Measurements from ENCODE around the gene ZNF83. TPM values are rescaled to one million over a fixed set of nuclear protein-coding genes. Genes with fewer than 3 reads are reported as not detected.

The ZNF83 gene
- total and polyA plus RNA-seq, 7 donors: 5.8 to 96.7 (median 49.2) TPM

GRCh38 chr19:52673014-52673413, 34.9 kb upstream of the ZNF83 start:
- no peak for DNase-seq
- Histone ChIP-seq H3K27me3 (no peaks in the 10 kb centered on the region), H3K27ac (no peak overlapping the region), H3K9me3 (no peaks in the 10 kb centered on the region), H3K4me3 (no peak overlapping the region), H3K36me3 (no peaks in the 10 kb centered on the region), H3K4me1 (peaks cover 0 to 4% (median 0%) of the 10 kb centered on the region in 4 donors)
- TF ChIP-seq EP300 (IDR thresholded peaks at IDR 0.05): no peak
- WGBS, 2 donors: 93 to 94% methylated on average over 4 of the region's 4 CpGs
- intact Hi-C loops (cut with DNase I): no loop called here

GRCh38 chr19:52670046-52670445, 31.9 kb upstream of the ZNF83 start:
- Histone ChIP-seq H3K27ac (no peak overlapping the region), H3K27me3 (no peaks in the 10 kb centered on the region), H3K36me3 (no peaks in the 10 kb centered on the region), H3K4me1 (peaks cover 0 to 4% (median 0%) of the 10 kb centered on the region in 4 donors), H3K9me3 (no peaks in the 10 kb centered on the region), H3K4me3 (no peak overlapping the region)
- 70 to 78% methylated on average over 4 of the region's 4 CpGs for WGBS, 2 donors
- TF ChIP-seq POLR2A (IDR thresholded peaks at IDR 0.05) (no peak), EP300 (IDR thresholded peaks at IDR 0.05) (no peak), POLR2AphosphoS5 (IDR thresholded peaks at IDR 0.05) (no peak)
- TF ChIP-seq, protein P1, sequence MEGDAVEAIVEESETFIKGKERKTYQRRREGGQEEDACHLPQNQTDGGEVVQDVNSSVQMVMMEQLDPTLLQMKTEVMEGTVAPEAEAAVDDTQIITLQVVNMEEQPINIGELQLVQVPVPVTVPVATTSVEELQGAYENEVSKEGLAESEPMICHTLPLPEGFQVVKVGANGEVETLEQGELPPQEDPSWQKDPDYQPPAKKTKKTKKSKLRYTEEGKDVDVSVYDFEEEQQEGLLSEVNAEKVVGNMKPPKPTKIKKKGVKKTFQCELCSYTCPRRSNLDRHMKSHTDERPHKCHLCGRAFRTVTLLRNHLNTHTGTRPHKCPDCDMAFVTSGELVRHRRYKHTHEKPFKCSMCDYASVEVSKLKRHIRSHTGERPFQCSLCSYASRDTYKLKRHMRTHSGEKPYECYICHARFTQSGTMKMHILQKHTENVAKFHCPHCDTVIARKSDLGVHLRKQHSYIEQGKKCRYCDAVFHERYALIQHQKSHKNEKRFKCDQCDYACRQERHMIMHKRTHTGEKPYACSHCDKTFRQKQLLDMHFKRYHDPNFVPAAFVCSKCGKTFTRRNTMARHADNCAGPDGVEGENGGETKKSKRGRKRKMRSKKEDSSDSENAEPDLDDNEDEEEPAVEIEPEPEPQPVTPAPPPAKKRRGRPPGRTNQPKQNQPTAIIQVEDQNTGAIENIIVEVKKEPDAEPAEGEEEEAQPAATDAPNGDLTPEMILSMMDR (IDR thresholded peaks at IDR 0.05): no peak
- intact Hi-C loops (cut with DNase I): no loop called here
- no peak for DNase-seq

GRCh38 chr19:52669586-52669985, 31.4 kb upstream of the ZNF83 start:
- TF ChIP-seq, protein P1 (IDR thresholded peaks at IDR 0.05): no peak
- no peak overlapping the region for H3K27ac ChIP-seq
- intact Hi-C loops (cut with DNase I): no loop called here
- no peaks in the 10 kb centered on the region for H3K9me3 ChIP-seq
- WGBS, 2 donors: 92 to 94% methylated on average over 5 of the region's 5 CpGs
- no peak overlapping the region for H3K4me3 ChIP-seq
- H3K4me1 ChIP-seq: peaks cover 0 to 4% (median 0%) of the 10 kb centered on the region in 4 donors
- H3K27me3 ChIP-seq: no peaks in the 10 kb centered on the region
- H3K36me3 ChIP-seq: no peaks in the 10 kb centered on the region
- DNase-seq: no peak

DNA sequence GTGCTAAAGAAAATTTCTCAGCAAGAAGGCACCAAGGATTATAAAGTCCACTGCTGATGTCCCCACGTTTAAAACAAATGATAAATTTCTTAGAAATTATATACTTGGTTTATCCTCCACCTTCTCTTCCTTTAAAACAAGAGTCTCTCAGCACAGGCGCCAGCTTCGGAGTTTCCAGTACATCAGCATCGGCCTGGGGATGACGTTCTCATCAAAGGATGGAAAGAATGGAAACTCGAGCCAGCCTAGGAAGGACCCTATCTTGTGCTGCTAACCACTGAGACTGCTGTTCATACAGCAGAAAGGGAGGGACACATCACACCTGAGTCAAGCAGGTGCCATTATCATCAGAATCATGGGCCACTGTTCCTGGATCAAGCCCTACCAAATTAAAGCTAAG, 29.8 kb upstream of the ZNF83 start:
- no peak for DNase-seq
- no peaks in the 10 kb centered on the region for H3K36me3 ChIP-seq
- no peak overlapping the region for H3K4me3 ChIP-seq
- intact Hi-C loops (cut with DNase I): no loop called here
- H3K9me3 ChIP-seq: no peaks in the 10 kb centered on the region
- H3K4me1 ChIP-seq: peaks cover 0 to 3% (median 0%) of the 10 kb centered on the region in 4 donors
- H3K27ac ChIP-seq: no peak overlapping the region
- H3K27me3 ChIP-seq: no peaks in the 10 kb centered on the region
- WGBS, 2 donors: 92 to 95% methylated on average over 6 of the region's 6 CpGs
- TF ChIP-seq, protein P1 (IDR thresholded peaks at IDR 0.05): no peak
- TF ChIP-seq POLR2AphosphoS5 (IDR thresholded peaks at IDR 0.05) (no peak), POLR2A (IDR thresholded peaks at IDR 0.05) (no peak), EP300 (IDR thresholded peaks at IDR 0.05) (no peak)

- Histone ChIP-seq H3K27me3 (no peaks in the 10 kb centered on the region), H3K27ac (no peak overlapping the region), H3K4me1 (no peaks in the 10 kb centered on the region), H3K9me3 (no peaks in the 10 kb centered on the region), H3K36me3 (no peaks in the 10 kb centered on the region), H3K4me3 (no peak overlapping the region)
- intact Hi-C loops (cut with DNase I): no loop called here
- no peak for DNase-seq
- TF ChIP-seq, protein P1 (IDR thresholded peaks at IDR 0.05): no peak
- TF ChIP-seq EP300 (IDR thresholded peaks at IDR 0.05) (no peak), POLR2A (IDR thresholded peaks at IDR 0.05) (no peak), POLR2AphosphoS5 (IDR thresholded peaks at IDR 0.05) (no peak)
Observed at GRCh38 chr19:52666506-52666905, 28.4 kb upstream of the ZNF83 start.
